H9 (cell line): ENCODE results near the gene THBS3. TPM values are rescaled to one million over a fixed set of nuclear protein-coding genes. Genes with fewer than 3 reads are reported as not detected.
"Not testable (repeated sequence)": the region's sequence is repeated elsewhere in the genome, so short reads cannot be mapped to it uniquely, and the experiment has no call there.

ENCODE experiments used
- DNase-seq: peaks from one replicate; pipeline ENCODE4 v3.0.0-alpha.2; 2017
- H2AFZ ChIP-seq: one replicate; pipeline ENCODE4 v1.6.1; 2013; ENCODE audit warnings: mild to moderate bottlenecking, low read length, control low read depth, moderate library complexity
- H2AK5ac ChIP-seq: 2 replicates; pipeline ENCODE4 v1.6.1; 2013; ENCODE audit warnings: low read length, control low read depth, mixed read lengths; ENCODE audit not compliant: insufficient read length
- H2BK120ac ChIP-seq: one replicate; pipeline ENCODE4 v1.6.1; 2013; ENCODE audit warnings: low read depth, mild to moderate bottlenecking, low read length, control low read depth, inconsistent platforms; ENCODE audit not compliant: poor library complexity, severe bottlenecking
- H2BK12ac ChIP-seq: 2 replicates; pipeline ENCODE4 v1.6.1; 2013; ENCODE audit warnings: low read length, control low read depth, mixed read lengths, low read depth; ENCODE audit not compliant: insufficient read length
- H2BK15ac ChIP-seq: 2 replicates; pipeline ENCODE4 v1.6.1; 2013; ENCODE audit warnings: low read depth, low read length, control low read depth
- H2BK20ac ChIP-seq: one replicate; pipeline ENCODE4 v1.6.1; 2013; ENCODE audit warnings: low read depth, mild to moderate bottlenecking, low read length, control low read depth, inconsistent platforms; ENCODE audit not compliant: poor library complexity, severe bottlenecking
- H2BK5ac ChIP-seq: 2 replicates; pipeline ENCODE4 v1.6.1; 2013; ENCODE audit warnings: low read length, control low read depth, mixed read lengths; ENCODE audit not compliant: insufficient read length
- H3K14ac ChIP-seq: 2 replicates; pipeline ENCODE4 v1.6.1; 2013; ENCODE audit warnings: low read length, control low read depth; ENCODE audit not compliant: insufficient read depth
- H3K18ac ChIP-seq: 2 replicates; pipeline ENCODE4 v1.6.1; 2013; ENCODE audit warnings: low read depth, mild to moderate bottlenecking, mixed read lengths, low read length, control low read depth; ENCODE audit not compliant: insufficient read length
- H3K23ac ChIP-seq: 2 replicates; pipeline ENCODE4 v1.6.1; 2013; ENCODE audit warnings: low read length, control low read depth, mixed read lengths, low read depth; ENCODE audit not compliant: insufficient read length
- H3K23me2 ChIP-seq: 2 replicates; pipeline ENCODE4 v1.6.1; 2013; ENCODE audit warnings: low read depth, mild to moderate bottlenecking, mixed read lengths, low read length, control low read depth; ENCODE audit not compliant: insufficient read length, poor library complexity, severe bottlenecking
- H3K27ac ChIP-seq: 2 replicates; pipeline ENCODE4 v1.5.1; 2013; ENCODE audit warnings: low read length, control low read depth, mixed read lengths, low read depth; ENCODE audit not compliant: insufficient read length
- H3K27me3 ChIP-seq: 2 replicates; pipeline ENCODE4 v1.6.1; 2013; ENCODE audit warnings: low read length, control low read depth, inconsistent platforms; ENCODE audit not compliant: insufficient read depth
- H3K4ac ChIP-seq: 2 replicates; pipeline ENCODE4 v1.6.1; 2013; ENCODE audit warnings: low read depth, mild to moderate bottlenecking, control low read depth, inconsistent platforms, low read length, moderate library complexity
- H3K4me1 ChIP-seq: 2 replicates; pipeline ENCODE4 v1.6.1; 2013; ENCODE audit warnings: low read length, control low read depth, inconsistent platforms; ENCODE audit not compliant: insufficient read depth
- H3K4me2 ChIP-seq: 2 replicates; pipeline ENCODE4 v1.6.1; 2013; ENCODE audit warnings: low read length, control low read depth, mixed read lengths; ENCODE audit not compliant: insufficient read length, insufficient read depth
- H3K56ac ChIP-seq: 2 replicates; pipeline ENCODE4 v1.6.1; 2013; ENCODE audit warnings: low read depth, mild to moderate bottlenecking, mixed read lengths, low read length, control low read depth; ENCODE audit not compliant: insufficient read length
- H3K79me1 ChIP-seq: 2 replicates; pipeline ENCODE4 v1.6.1; 2013; ENCODE audit warnings: low read depth, mild to moderate bottlenecking, moderate library complexity, low read length, control low read depth, inconsistent platforms; ENCODE audit not compliant: insufficient read depth, poor library complexity, severe bottlenecking
- H3K79me2 ChIP-seq: 2 replicates; pipeline ENCODE4 v1.6.1; 2013; ENCODE audit warnings: low read length, control low read depth, inconsistent platforms; ENCODE audit not compliant: insufficient read depth
- H3K9ac ChIP-seq: 2 replicates; pipeline ENCODE4 v1.6.1; 2013; ENCODE audit warnings: low read length, control low read depth, mixed read lengths; ENCODE audit not compliant: insufficient read length; ENCODE audit errors: extremely low read depth
- H3K9me3 ChIP-seq: one replicate; pipeline ENCODE4 v1.6.1; 2013; ENCODE audit warnings: low read depth, low read length, inconsistent platforms; ENCODE audit not compliant: control insufficient read depth
- H3T11ph ChIP-seq: one replicate; pipeline ENCODE4 v1.6.1; 2013; ENCODE audit warnings: mild to moderate bottlenecking, low read length, control low read depth, inconsistent platforms
- H4K20me1 ChIP-seq: one replicate; pipeline ENCODE4 v1.6.1; 2013; ENCODE audit not compliant: control insufficient read depth, insufficient read length, insufficient read depth
- H4K5ac ChIP-seq: 2 replicates; pipeline ENCODE4 v1.6.1; 2013; ENCODE audit warnings: low read depth, mild to moderate bottlenecking, mixed read lengths, low read length, control low read depth; ENCODE audit not compliant: insufficient read length
- H4K8ac ChIP-seq: replicated peaks from 2 replicates; pipeline ENCODE4 v1.6.1; 2013; ENCODE audit warnings: low read length, control low read depth, mixed read lengths, low read depth; ENCODE audit not compliant: insufficient read length
- H4K91ac ChIP-seq: 2 replicates; pipeline ENCODE4 v1.6.1; 2013; ENCODE audit warnings: low read depth, mild to moderate bottlenecking, moderate library complexity, mixed read lengths, low read length, control low read depth; ENCODE audit not compliant: insufficient read length
- H3K27ac Mint-ChIP-seq, 3 experiments: 2 replicates in 2 of 3; 3 replicates in 1 of 3; pipeline ENCODE4 v1.8.0; 2020 to 2021; ENCODE audit warnings: mixed read lengths in 3 of 3, mild to moderate bottlenecking in 1 of 3, moderate library complexity in 1 of 3
- H3K27me3 Mint-ChIP-seq: 2 replicates; pipeline ENCODE4 v1.8.0; 2021; ENCODE audit warnings: low read depth, mild to moderate bottlenecking, moderate library complexity, mixed read lengths
- H3K36me3 Mint-ChIP-seq, 3 experiments: 2 replicates in 2 of 3; 3 replicates in 1 of 3; pipeline ENCODE4 v1.8.0; 2020 to 2021; ENCODE audit warnings: low read depth in 3 of 3, mixed read lengths in 3 of 3; ENCODE audit not compliant: insufficient read depth in 1 of 3
- H3K4me1 Mint-ChIP-seq, 2 experiments: 2 replicates each; pipeline ENCODE4 v1.8.0; 2020; ENCODE audit warnings: mixed read lengths in 2 of 2
- H3K4me3 Mint-ChIP-seq, 2 experiments: 2 replicates in 1 of 2; 3 replicates in 1 of 2; pipeline ENCODE4 v1.8.0; 2020 to 2021; ENCODE audit warnings: mild to moderate bottlenecking in 2 of 2, mixed read lengths in 2 of 2, moderate library complexity in 1 of 2
- H3K9me3 Mint-ChIP-seq, 2 experiments: 2 replicates in 1 of 2; 3 replicates in 1 of 2; pipeline ENCODE4 v1.8.0; 2020; ENCODE audit warnings: mild to moderate bottlenecking in 2 of 2, mixed read lengths in 2 of 2, moderate library complexity in 1 of 2
- CTCF ChIP-seq: fragments of 200-600 bp; sonication (generic); conservative IDR thresholded peaks from 3 replicates; pipeline ENCODE4 v1.8.0; 2021; ENCODE audit warnings: antibody characterized with exemption, mild to moderate bottlenecking
- WGBS: extraction: QIAGEN DNeasy Blood & Tissue Kit; methylation state at CpG from one replicate; pipeline ENCODE4 v1.1.7; 2013; ENCODE audit warnings: missing lambda C conversion rate, low lambda C conversion rate, mixed read lengths; ENCODE audit not compliant: insufficient read length; ENCODE audit errors: extremely low coverage; 5-methylcytosine and 5-hydroxymethylcytosine counted together
- total RNA-seq: library from RNA; stranded (reverse); gene quantifications from 2 replicates; pipeline ENCODE4 v1.2.1, GENCODE V29; 2021

Gene THBS3
- total RNA-seq, 1 experiment from 2014 or later, result 5.9 TPM

GRCh38 chr1:155247667-155248553 is 40.2 kb upstream of the THBS3 start:
- Histone ChIP-seq H3K14ac (no peak overlapping the region), H3K23ac (no peak overlapping the region), H2BK12ac (no peak overlapping the region), H4K5ac (no peak overlapping the region), H4K91ac (no peak overlapping the region), H4K8ac (no peak overlapping the region), H2AK5ac (no peak overlapping the region), H3K4ac (no peak overlapping the region), H3K79me2 (no peaks in the 10 kb centered on the region), H2BK15ac (no peak overlapping the region), H2BK5ac (no peak overlapping the region), H3K4me1 (no peaks in the 10 kb centered on the region), H3T11ph (no peak overlapping the region), H3K56ac (no peak overlapping the region), H4K20me1 (no peaks in the 10 kb centered on the region), H3K9me3 (no peaks in the 10 kb centered on the region), H3K4me2 (no peak overlapping the region), H2AFZ (no peak overlapping the region), H2BK20ac (no peak overlapping the region), H2BK120ac (no peak overlapping the region), H3K79me1 (no peaks in the 10 kb centered on the region), H3K27me3 (no peaks in the 10 kb centered on the region; the same call in 1 of the 2 replicates), H3K18ac (no peak overlapping the region), H3K27ac (no peak overlapping the region), H3K9ac (no peak overlapping the region), H3K23me2 (peaks cover 9% of the 10 kb centered on the region)
- Mint-ChIP-seq H3K4me3 (no peak overlapping the region), H3K36me3 (peaks cover 8 to 30% (median 28%) of the 10 kb centered on the region in 3 experiments), H3K27ac (no peak overlapping the region), H3K9me3 (peaks cover 0 to 3% of the 10 kb centered on the region in 2 experiments; a peak in 1 of 5 replicates), H3K4me1 (peaks cover 22 to 30% of the 10 kb centered on the region in 2 experiments), H3K27me3 (peaks cover 36% of the 10 kb centered on the region)
- no peak for DNase-seq
- no peak for TF ChIP-seq CTCF
- WGBS, result no CpG with 5 or more reads among the region's 26 CpGs

- H2BK20ac ChIP-seq, H3T11ph ChIP-seq, H2BK12ac ChIP-seq, H4K5ac ChIP-seq, H3K27me3 ChIP-seq, H2BK5ac ChIP-seq, H4K91ac ChIP-seq, H4K8ac ChIP-seq, H2AFZ ChIP-seq, H2AK5ac ChIP-seq, H3K4me2 ChIP-seq, DNase-seq, H3K4ac ChIP-seq, H3K18ac ChIP-seq, H3K27ac ChIP-seq, H3K4me1 ChIP-seq, H3K9ac ChIP-seq, H4K20me1 ChIP-seq, H3K27ac Mint-ChIP-seq, H3K9me3 ChIP-seq, H3K23me2 ChIP-seq, H3K56ac ChIP-seq, H3K23ac ChIP-seq, H3K79me1 ChIP-seq, H2BK120ac ChIP-seq, H3K79me2 ChIP-seq, H3K14ac ChIP-seq, H3K4me3 Mint-ChIP-seq, H3K9me3 Mint-ChIP-seq, H2BK15ac ChIP-seq: not testable (repeated sequence)
- peaks cover 41% of the 10 kb centered on the region for H3K27me3 Mint-ChIP-seq
- no CpG with 5 or more reads among the region's 3 CpGs for WGBS
- H3K36me3 Mint-ChIP-seq, result peaks cover 8 to 28% (median 27%) of the 10 kb centered on the region in 3 experiments
- H3K4me1 Mint-ChIP-seq, result peaks cover 24 to 30% of the 10 kb centered on the region in 2 experiments
Measured at GRCh38 chr1:155246796-155247195, 39.1 kb upstream of the THBS3 start.
